HFFc6 (cell line): Measurements from ENCODE around the gene GPC5. TPM values are rescaled to one million over a fixed set of nuclear protein-coding genes. Genes with fewer than 3 reads are reported as not detected.

ENCODE experiments used
- DNase-seq: peaks from one replicate; pipeline ENCODE4 v3.0.0-alpha.2; 2018
- H3K27ac Mint-ChIP-seq: 2 replicates; pipeline ENCODE4 v1.8.0; 2020; ENCODE audit warnings: mild to moderate bottlenecking, mixed read lengths
- H3K27me3 Mint-ChIP-seq: 2 replicates; pipeline ENCODE4 v1.8.0; 2021; ENCODE audit warnings: mild to moderate bottlenecking, moderate library complexity, mixed read lengths; ENCODE audit not compliant: insufficient read depth
- H3K36me3 Mint-ChIP-seq: 2 replicates; pipeline ENCODE4 v1.8.0; 2021; ENCODE audit warnings: low read depth, mixed read lengths
- H3K4me1 Mint-ChIP-seq: 2 replicates; pipeline ENCODE4 v1.8.0; 2020; ENCODE audit warnings: low read depth, mixed read lengths
- H3K4me3 Mint-ChIP-seq: 2 replicates; pipeline ENCODE4 v1.8.0; 2020; ENCODE audit warnings: mild to moderate bottlenecking, moderate library complexity, mixed read lengths
- H3K9me3 Mint-ChIP-seq: 2 replicates; pipeline ENCODE4 v1.8.0; 2020; ENCODE audit warnings: mild to moderate bottlenecking, mixed read lengths
- total RNA-seq, 6 experiments: library from RNA; stranded (reverse); fragmentation: NEBNext Ultra II Directional; extraction: Animal tissue kit (Norgen Biotek cat#: 25700); gene quantifications; 2 replicates in 1 of 6; 3 replicates in 5 of 6; pipeline ENCODE4 v1.2.3, GENCODE V29; 2021
- TF ChIP-seq, protein P1 (sequence below): fragments of 200-600 bp; sonication (generic); IDR thresholded peaks from 2 replicates; pipeline ENCODE4 v1.5.0; 2021; ENCODE audit warnings: antibody characterized with exemption, mild to moderate bottlenecking

Gene GPC5
- total RNA-seq, 6 experiments from 2014 or later: 0.06 TPM; not detected in 5

DNA sequence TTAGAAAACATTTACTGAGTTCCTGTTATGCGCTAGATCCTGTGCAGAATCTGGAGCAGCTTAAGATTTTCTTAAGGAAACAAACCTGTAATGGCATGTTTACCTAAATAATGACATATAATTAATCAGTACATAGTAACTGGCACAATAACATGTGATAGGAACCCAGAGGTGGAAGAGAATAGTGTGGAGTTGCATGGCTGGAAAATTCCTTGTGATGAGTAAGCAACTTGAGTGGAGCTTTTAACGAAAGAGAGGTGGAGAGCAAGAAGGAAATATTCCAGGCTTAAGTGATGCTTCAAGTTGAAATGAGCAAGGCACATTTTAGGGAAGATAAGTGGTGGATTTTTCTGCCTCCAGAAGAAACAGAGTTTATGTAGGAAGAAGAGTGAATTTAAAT is 9.2 kb upstream of the GPC5 start:
- no peaks in the 10 kb centered on the region for H3K9me3 Mint-ChIP-seq
- no peaks in the 10 kb centered on the region for H3K4me1 Mint-ChIP-seq
- no peaks in the 10 kb centered on the region for H3K36me3 Mint-ChIP-seq
- DNase-seq: no peak
- TF ChIP-seq, protein P1, sequence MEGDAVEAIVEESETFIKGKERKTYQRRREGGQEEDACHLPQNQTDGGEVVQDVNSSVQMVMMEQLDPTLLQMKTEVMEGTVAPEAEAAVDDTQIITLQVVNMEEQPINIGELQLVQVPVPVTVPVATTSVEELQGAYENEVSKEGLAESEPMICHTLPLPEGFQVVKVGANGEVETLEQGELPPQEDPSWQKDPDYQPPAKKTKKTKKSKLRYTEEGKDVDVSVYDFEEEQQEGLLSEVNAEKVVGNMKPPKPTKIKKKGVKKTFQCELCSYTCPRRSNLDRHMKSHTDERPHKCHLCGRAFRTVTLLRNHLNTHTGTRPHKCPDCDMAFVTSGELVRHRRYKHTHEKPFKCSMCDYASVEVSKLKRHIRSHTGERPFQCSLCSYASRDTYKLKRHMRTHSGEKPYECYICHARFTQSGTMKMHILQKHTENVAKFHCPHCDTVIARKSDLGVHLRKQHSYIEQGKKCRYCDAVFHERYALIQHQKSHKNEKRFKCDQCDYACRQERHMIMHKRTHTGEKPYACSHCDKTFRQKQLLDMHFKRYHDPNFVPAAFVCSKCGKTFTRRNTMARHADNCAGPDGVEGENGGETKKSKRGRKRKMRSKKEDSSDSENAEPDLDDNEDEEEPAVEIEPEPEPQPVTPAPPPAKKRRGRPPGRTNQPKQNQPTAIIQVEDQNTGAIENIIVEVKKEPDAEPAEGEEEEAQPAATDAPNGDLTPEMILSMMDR: no peak
- H3K4me3 Mint-ChIP-seq: no peak overlapping the region
- H3K27ac Mint-ChIP-seq: no peak overlapping the region
- peaks cover 6% of the 10 kb centered on the region; the same call in 1 of the 2 replicates for H3K27me3 Mint-ChIP-seq

DNA sequence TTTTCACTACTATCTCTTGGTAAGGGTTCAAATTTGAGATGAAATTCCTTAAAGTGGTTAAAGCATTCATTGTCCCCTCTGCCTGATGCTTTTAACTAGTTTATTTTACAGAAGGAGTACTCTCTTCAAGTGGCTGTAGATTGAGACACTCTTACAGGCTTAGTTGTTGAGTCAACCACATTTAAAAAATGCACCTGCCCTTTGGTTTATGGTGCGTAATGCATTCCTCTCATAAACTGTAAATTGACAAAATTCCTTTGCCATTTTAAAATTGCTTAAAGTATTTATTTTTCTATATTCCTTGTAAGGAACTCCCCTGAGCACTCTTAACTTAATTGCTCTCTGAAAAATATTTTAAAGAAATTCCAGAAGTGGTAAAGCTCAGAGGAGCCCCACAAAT is 826 bp upstream of the GPC5 start:
- DNase-seq: no peak
- no peak overlapping the region for H3K4me3 Mint-ChIP-seq
- no peak overlapping the region for H3K27ac Mint-ChIP-seq
- no peaks in the 10 kb centered on the region for H3K9me3 Mint-ChIP-seq
- peaks cover 14% of the 10 kb centered on the region for H3K27me3 Mint-ChIP-seq
- peaks cover 5% of the 10 kb centered on the region for H3K4me1 Mint-ChIP-seq
- no peaks in the 10 kb centered on the region for H3K36me3 Mint-ChIP-seq
- TF ChIP-seq, protein P1: no peak

DNA sequence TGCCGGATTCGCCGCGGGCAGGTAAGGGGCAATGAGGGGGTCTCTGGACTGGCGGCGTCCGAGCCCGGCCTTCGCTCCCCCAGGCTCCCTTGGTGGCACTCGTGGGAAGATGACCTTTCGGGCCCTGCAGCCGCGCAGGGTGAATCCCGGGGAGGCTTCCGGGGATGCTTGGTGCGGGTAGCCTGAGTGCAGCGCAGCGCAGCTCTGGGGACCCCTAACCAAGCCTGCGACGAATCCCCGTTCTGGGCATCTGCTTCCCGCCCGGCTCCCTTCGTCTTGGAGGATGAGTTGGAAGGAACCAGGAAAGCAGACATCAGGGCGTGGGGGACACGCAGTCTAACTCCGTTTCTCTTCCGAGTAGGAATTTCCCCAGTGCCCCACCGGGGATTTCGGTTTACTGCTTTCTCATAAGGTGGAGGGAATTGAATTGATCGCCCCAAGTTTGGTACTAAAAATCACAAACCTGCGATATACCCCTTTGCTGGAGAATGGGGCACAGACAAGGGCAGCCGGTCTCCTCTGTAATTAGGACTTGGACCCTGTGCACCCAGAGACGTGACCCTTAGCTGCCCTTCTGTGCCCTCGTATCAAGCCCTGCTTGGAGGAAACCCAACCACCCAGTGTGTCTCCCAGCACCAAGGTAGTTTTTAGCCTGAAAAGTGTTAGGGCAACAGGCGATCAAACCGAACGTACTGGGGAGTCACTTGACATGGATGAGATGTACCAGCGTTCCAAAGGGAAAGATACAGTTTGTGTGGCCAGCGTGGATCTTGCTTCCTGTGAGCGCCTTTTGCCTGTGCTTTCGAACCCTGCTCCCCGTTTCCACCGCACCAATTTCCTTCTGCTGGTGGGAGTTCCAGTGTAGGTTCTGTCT is 1.0 kb downstream of the GPC5 start:
- DNase-seq: no peak
- Mint-ChIP-seq H3K27ac (no peak overlapping the region), H3K4me3 (peak overlapping the region; percentile 51; the same call in 1 of the 2 replicates), H3K27me3 (peaks cover 22% of the 10 kb centered on the region), H3K9me3 (no peaks in the 10 kb centered on the region), H3K4me1 (peaks cover 5% of the 10 kb centered on the region), H3K36me3 (no peaks in the 10 kb centered on the region)
- TF ChIP-seq, protein P1: no peak

DNA sequence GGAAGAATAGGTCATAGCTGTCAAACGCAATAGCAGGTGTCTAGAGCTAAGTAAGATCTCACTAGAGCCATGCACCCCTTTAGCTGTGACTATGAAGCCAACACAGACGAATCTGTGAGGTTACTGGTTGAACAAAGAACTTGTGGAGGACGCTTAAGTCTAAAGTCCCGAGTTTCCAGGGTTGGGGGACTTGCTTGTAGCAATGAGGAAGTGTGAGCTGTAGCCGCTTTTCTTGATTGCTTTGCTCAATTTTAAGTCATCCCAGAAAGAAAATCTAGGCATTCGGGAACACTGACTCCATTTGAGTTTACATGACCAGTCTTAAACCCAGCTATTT is 1.6 kb downstream of the GPC5 start:
- no peak for DNase-seq
- peaks cover 20% of the 10 kb centered on the region for H3K27me3 Mint-ChIP-seq
- H3K4me3 Mint-ChIP-seq: no peak overlapping the region; the same call in 1 of the 2 replicates

DNA sequence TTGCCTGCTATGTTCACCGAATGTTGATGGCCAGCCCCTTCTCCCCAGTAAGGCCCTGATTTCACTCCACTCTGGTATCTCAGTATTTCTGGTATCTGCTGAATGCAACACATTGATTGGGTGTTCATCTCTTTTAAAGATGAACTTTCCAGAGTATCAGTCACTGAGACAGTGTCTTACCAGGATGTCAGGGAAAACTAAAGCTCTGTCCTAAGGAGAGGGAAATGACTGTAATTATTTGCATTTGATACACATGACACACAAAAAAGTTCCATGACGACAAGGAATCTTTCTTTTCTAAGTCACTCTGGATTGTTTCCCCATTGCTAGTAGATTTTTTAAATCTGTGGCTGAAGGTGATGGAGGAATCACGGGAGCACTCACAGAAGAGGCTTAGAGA is 2.2 kb downstream of the GPC5 start:
- no peaks in the 10 kb centered on the region for H3K9me3 Mint-ChIP-seq
- TF ChIP-seq, protein P1: no peak
- no peak overlapping the region for H3K27ac Mint-ChIP-seq
- peaks cover 20% of the 10 kb centered on the region for H3K27me3 Mint-ChIP-seq
- peaks cover 5% of the 10 kb centered on the region for H3K4me1 Mint-ChIP-seq
- H3K36me3 Mint-ChIP-seq: no peaks in the 10 kb centered on the region
- no peak overlapping the region for H3K4me3 Mint-ChIP-seq
- no peak for DNase-seq

More for the DNA sequence above, 1.6 kb downstream of the GPC5 start:
- Mint-ChIP-seq H3K36me3 (no peaks in the 10 kb centered on the region), H3K4me1 (peaks cover 5% of the 10 kb centered on the region), H3K9me3 (no peaks in the 10 kb centered on the region), H3K27ac (no peak overlapping the region)
- TF ChIP-seq, protein P1: no peak
